Activated CD4-positive, CD25-positive, alpha-beta regulatory T cell treated with anti-CD3 and anti-CD28 coated beads, Interleukin-2, amount 50 U/mL, for 16 hours (primary cell): ENCODE measurements around the gene GPR156.

Experiments used
- DNase-seq: peaks from one replicate; pipeline ENCODE4 v3.0.0-alpha.2; 2020; ENCODE audit warnings: low read depth, low spot score

GPR156 gene

GRCh38 chr3:120196333-120196732 is 88.7 kb downstream of the GPR156 start:
- no peak for DNase-seq

- DNase-seq: no peak
These were observed 91.5 kb downstream of the GPR156 start for GRCh38 chr3:120193554-120193953.

- no peak for DNase-seq
These were observed 92.4 kb downstream of the GPR156 start for GRCh38 chr3:120192579-120192978.

GRCh38 chr3:120192159-120192558 is 92.9 kb downstream of the GPR156 start:
- DNase-seq: no peak

GRCh38 chr3:120182613-120183511 is 102.2 kb downstream of the GPR156 start:
- DNase-seq: no peak

- DNase-seq: no peak
These were observed 103.4 kb downstream of the GPR156 start for GRCh38 chr3:120181632-120182031.

- DNase-seq: no peak
These were observed 104.2 kb downstream of the GPR156 start for GRCh38 chr3:120180731-120181412.

GRCh38 chr3:120177707-120178306 is 107.2 kb downstream of the GPR156 start:
- no peak for DNase-seq

GRCh38 chr3:120177151-120177550 is 107.9 kb downstream of the GPR156 start:
- DNase-seq: no peak

- no peak for DNase-seq
These were observed 110.0 kb downstream of the GPR156 start for GRCh38 chr3:120174811-120175539.

- DNase-seq: no peak
These were observed 111.9 kb downstream of the GPR156 start for GRCh38 chr3:120173056-120173675.

GRCh38 chr3:120172070-120172469 is 113.0 kb downstream of the GPR156 start:
- DNase-seq: no peak

- DNase-seq: no peak
These were observed 113.7 kb downstream of the GPR156 start for GRCh38 chr3:120171134-120171873.

- DNase-seq: no peak
These were observed 114.8 kb downstream of the GPR156 start for GRCh38 chr3:120170223-120170622.

GRCh38 chr3:120169407-120169806 is 115.6 kb downstream of the GPR156 start:
- DNase-seq: no peak

- DNase-seq: no peak
These were observed 116.4 kb downstream of the GPR156 start for GRCh38 chr3:120168611-120169010.

GRCh38 chr3:120168038-120168437 is 117.0 kb downstream of the GPR156 start:
- no peak for DNase-seq

- no peak for DNase-seq
These were observed 117.5 kb downstream of the GPR156 start for GRCh38 chr3:120167488-120167887.

GRCh38 chr3:120163816-120164215 is 121.2 kb downstream of the GPR156 start:
- DNase-seq: no peak

GRCh38 chr3:120163026-120163425 is 122.0 kb downstream of the GPR156 start:
- no peak for DNase-seq

GRCh38 chr3:120162400-120162799 is 122.6 kb downstream of the GPR156 start:
- DNase-seq: no peak
